Dendritic cell treated with granulocyte-macrophage colony-stimulating factor and Interleukin-4, amounts not matched to agents 40 ng/mL and 50 ng/mL, for 4 days (primary cell): ENCODE measurements around the gene LGALS8.
"Not testable (repeated sequence)": the region's sequence is repeated elsewhere in the genome, so short reads cannot be mapped to it uniquely, and the experiment has no call there.

Experiments used
- H3K27ac Mint-ChIP-seq: one replicate; pipeline ENCODE4 v1.8.0; 2022; ENCODE audit warnings: mild to moderate bottlenecking, mixed read lengths
- H3K27me3 Mint-ChIP-seq: one replicate; pipeline ENCODE4 v1.8.0; 2022; ENCODE audit warnings: mild to moderate bottlenecking, mixed read lengths
- H3K36me3 Mint-ChIP-seq: one replicate; pipeline ENCODE4 v1.8.0; 2022; ENCODE audit warnings: low read depth, mixed read lengths
- H3K4me1 Mint-ChIP-seq: one replicate; pipeline ENCODE4 v1.8.0; 2022; ENCODE audit warnings: low read depth, mixed read lengths
- H3K4me3 Mint-ChIP-seq: one replicate; pipeline ENCODE4 v1.8.0; 2022; ENCODE audit warnings: mild to moderate bottlenecking, moderate library complexity, mixed read lengths
- H3K9me3 Mint-ChIP-seq: one replicate; pipeline ENCODE4 v1.8.0; 2022; ENCODE audit warnings: mixed read lengths
- intact Hi-C: fragments of 100-400 bp; cut with micrococcal nuclease; formaldehyde crosslinking; loops from one replicate; pipeline ENCODE4 v1.15.0; 2022

LGALS8 gene

GRCh38 chr1:236565530-236565929 lies 41.7 kb downstream of the LGALS8 start:
- Mint-ChIP-seq H3K36me3 (peaks cover 99% of the 10 kb centered on the region), H3K4me3 (no peak overlapping the region), H3K27me3 (no peaks in the 10 kb centered on the region), H3K27ac (no peak overlapping the region), H3K4me1 (no peaks in the 10 kb centered on the region), H3K9me3 (no peaks in the 10 kb centered on the region)
- intact Hi-C loops: no loop called here

DNA sequence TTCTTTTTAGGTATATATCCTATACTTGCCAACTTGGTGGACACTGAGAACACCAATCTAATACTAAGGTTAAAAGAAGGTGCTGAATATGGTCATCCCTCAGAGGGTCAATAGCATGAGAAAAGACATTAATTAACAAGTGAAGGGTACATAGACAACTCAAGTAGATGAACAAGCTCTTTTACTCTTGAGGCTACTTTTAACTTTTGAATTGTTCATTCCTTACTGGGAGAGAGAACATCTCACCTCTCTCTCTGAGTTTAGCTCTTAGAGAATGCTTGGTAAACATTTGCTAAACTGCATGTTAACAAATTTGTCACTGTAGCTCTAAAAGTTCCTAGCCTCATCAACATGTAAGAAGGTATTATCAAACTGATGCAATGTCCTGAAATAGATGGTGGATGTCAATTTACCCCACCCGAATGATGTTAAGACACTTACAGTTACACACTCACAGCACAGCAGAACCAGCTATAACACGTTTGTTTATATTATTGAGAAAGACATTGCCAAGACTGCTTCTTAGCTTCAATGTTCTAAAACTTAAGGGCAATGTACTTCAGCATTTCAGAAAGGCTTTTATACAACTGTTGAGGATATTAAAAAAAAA lies 44.6 kb downstream of the LGALS8 start:
- intact Hi-C loops: no loop called here
- Mint-ChIP-seq H3K4me1 (no peaks in the 10 kb centered on the region), H3K27me3 (no peaks in the 10 kb centered on the region), H3K9me3 (no peaks in the 10 kb centered on the region), H3K4me3 (no peak overlapping the region), H3K36me3 (peaks cover 99% of the 10 kb centered on the region), H3K27ac (no peak overlapping the region)

- Mint-ChIP-seq H3K9me3 (no peaks in the 10 kb centered on the region), H3K27ac (no peak overlapping the region), H3K36me3 (peaks cover 86% of the 10 kb centered on the region), H3K4me3 (no peak overlapping the region), H3K27me3 (no peaks in the 10 kb centered on the region), H3K4me1 (no peaks in the 10 kb centered on the region)
- intact Hi-C loops: no loop called here
Observed at GRCh38 chr1:236575523-236575922, 51.7 kb downstream of the LGALS8 start.

DNA sequence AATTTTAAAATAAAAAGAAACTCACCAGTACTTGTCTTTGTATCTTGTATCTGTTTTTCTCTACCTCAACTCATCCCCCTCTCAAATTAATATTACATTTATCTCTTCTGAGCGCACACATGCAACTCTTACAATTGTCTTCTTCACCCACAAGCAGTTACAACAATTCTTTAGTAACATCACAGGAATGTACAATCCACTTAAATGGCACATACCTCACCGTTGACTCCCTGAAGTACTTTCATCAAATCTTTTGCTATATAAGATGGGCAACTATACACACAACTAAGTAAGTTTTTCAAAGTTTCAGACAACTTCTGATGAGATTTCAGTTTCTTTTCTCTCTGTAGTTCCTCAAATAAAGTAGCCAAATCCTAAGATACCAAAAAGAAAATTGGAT lies 52.2 kb downstream of the LGALS8 start:
- no peak overlapping the region for H3K4me3 Mint-ChIP-seq
- H3K27me3 Mint-ChIP-seq: no peaks in the 10 kb centered on the region
- no peaks in the 10 kb centered on the region for H3K4me1 Mint-ChIP-seq
- intact Hi-C loops: no loop called here
- H3K27ac Mint-ChIP-seq: no peak overlapping the region
- H3K36me3 Mint-ChIP-seq: peaks cover 86% of the 10 kb centered on the region
- H3K9me3 Mint-ChIP-seq: no peaks in the 10 kb centered on the region

GRCh38 chr1:236577041-236577440 lies 53.3 kb downstream of the LGALS8 start:
- intact Hi-C loops, H3K9me3 Mint-ChIP-seq, H3K27ac Mint-ChIP-seq, H3K4me1 Mint-ChIP-seq, H3K27me3 Mint-ChIP-seq, H3K4me3 Mint-ChIP-seq: not testable (repeated sequence)
- peaks cover 86% of the 10 kb centered on the region for H3K36me3 Mint-ChIP-seq

DNA sequence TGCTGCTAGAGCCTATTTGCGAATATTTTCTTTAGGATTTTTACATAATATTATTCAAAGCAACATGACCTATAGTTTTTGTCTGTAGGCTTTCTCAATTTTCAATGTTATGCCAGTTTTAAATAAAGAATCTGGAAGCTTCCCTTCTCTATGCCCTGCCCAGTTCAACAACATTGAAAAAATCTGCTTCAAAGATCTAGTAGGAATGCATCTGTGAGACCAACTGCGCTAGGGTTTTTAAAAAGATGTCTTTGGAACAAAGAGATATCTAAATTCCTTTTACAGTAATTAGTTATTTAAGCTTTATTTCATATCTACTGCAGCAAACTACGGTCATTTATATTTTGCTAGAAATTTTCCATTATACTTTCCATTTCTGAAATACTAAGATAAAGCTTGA lies 54.9 kb downstream of the LGALS8 start:
- Mint-ChIP-seq H3K4me3 (no peak overlapping the region), H3K27ac (no peak overlapping the region), H3K36me3 (peaks cover 89% of the 10 kb centered on the region), H3K27me3 (no peaks in the 10 kb centered on the region), H3K9me3 (no peaks in the 10 kb centered on the region), H3K4me1 (no peaks in the 10 kb centered on the region)
- intact Hi-C loops: no loop called here

- not testable (repeated sequence) for H3K27ac Mint-ChIP-seq, H3K4me3 Mint-ChIP-seq, H3K9me3 Mint-ChIP-seq, H3K27me3 Mint-ChIP-seq, H3K4me1 Mint-ChIP-seq
- intact Hi-C loops: loop anchor here (10.0 kb wide), 1 partner anchor 244 kb away; no protein-coding TSS in a partner anchor
- H3K36me3 Mint-ChIP-seq: peaks cover 90% of the 10 kb centered on the region
Observed at GRCh38 chr1:236580404-236580803, 56.6 kb downstream of the LGALS8 start.

DNA sequence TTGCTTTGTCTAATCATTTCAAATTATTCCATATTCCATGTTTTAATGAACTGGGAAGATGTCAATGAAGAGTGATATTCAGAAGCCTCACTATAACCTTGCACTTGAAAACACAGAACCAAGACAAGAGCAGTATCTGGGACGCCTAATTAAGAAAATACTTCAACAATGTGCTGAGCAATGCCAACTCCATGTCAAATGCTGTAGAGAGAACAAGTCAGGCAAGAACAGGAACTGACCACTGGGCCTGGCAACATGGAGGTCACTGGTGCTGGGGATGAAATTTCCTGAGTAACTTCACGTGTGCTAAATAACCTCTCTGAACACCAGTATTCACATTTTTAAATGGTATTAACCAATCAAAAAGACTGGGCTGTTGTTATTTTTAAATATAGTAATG lies 57.7 kb downstream of the LGALS8 start:
- Mint-ChIP-seq H3K4me3 (no peak overlapping the region), H3K9me3 (no peaks in the 10 kb centered on the region), H3K4me1 (no peaks in the 10 kb centered on the region), H3K27ac (no peak overlapping the region), H3K36me3 (peaks cover 89% of the 10 kb centered on the region), H3K27me3 (no peaks in the 10 kb centered on the region)
- intact Hi-C loops: loop anchor here (10.0 kb wide), 1 partner anchor 243 kb away; no protein-coding TSS in a partner anchor

DNA sequence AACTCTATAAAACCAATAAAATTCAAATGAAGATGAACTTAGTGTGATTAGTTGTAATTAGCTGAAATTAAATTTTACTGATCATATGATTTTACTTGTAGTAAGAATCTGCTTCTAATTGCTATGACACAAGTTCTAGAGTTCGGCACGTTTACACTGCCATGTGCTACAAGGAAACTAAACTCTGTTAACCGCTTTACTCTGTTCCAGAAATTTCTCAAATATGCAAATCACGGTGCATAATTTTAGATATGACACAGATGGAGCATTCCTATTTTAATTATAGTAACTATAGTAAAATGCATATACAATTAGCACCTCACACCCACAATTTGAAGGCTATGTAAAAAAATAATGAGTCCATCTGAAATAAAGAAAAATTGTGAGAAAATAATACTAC lies 65.7 kb downstream of the LGALS8 start:
- Mint-ChIP-seq H3K36me3 (peaks cover 82% of the 10 kb centered on the region), H3K27ac (no peak overlapping the region), H3K4me1 (no peaks in the 10 kb centered on the region), H3K9me3 (no peaks in the 10 kb centered on the region), H3K4me3 (no peak overlapping the region), H3K27me3 (no peaks in the 10 kb centered on the region)
- intact Hi-C loops: loop anchor here (10.0 kb wide), 1 partner anchor 235 kb away; no protein-coding TSS in a partner anchor

GRCh38 chr1:236590553-236591150 lies 66.9 kb downstream of the LGALS8 start:
- Mint-ChIP-seq H3K9me3 (no peaks in the 10 kb centered on the region), H3K36me3 (peaks cover 79% of the 10 kb centered on the region), H3K4me1 (no peaks in the 10 kb centered on the region), H3K27ac (no peak overlapping the region), H3K27me3 (no peaks in the 10 kb centered on the region), H3K4me3 (no peak overlapping the region)
- intact Hi-C loops: loop anchor here (5.0 kb wide), 1 partner anchor 43 kb away; no protein-coding TSS in a partner anchor

DNA sequence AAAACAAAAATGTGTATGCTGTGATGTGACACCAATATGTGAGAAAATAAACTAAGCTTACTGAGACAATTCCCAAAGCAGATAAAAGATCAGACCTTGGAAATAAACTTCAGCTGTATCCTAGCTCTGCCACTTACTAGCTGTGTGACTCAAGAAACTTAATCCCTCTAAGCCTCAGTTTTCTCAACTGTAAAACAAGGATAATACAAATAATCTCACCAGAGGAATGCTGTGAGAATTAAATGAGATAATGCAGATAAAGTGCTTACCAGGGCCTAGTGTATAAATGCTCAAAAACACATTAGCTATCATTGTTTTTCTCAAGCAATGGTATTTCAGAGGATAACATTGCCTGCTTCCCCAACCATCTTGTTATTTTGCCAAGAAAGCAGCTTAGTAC lies 78.4 kb downstream of the LGALS8 start:
- H3K4me1 Mint-ChIP-seq: peaks cover 12% of the 10 kb centered on the region
- no peak overlapping the region for H3K4me3 Mint-ChIP-seq
- H3K36me3 Mint-ChIP-seq: peaks cover 67% of the 10 kb centered on the region
- no peaks in the 10 kb centered on the region for H3K27me3 Mint-ChIP-seq
- H3K27ac Mint-ChIP-seq: no peak overlapping the region
- intact Hi-C loops: no loop called here
- H3K9me3 Mint-ChIP-seq: no peaks in the 10 kb centered on the region
